Nephron (organoid): ENCODE data around the gene FAM234A.

Experiments used
- H3K27ac Mint-ChIP-seq, 3 experiments: 2 replicates each; pipeline ENCODE4 v1.8.0; 2020; ENCODE audit warnings: mixed read lengths in 3 of 3, mild to moderate bottlenecking in 2 of 3, moderate library complexity in 1 of 3
- H3K27me3 Mint-ChIP-seq: 2 replicates; pipeline ENCODE4 v1.8.0; 2021; ENCODE audit warnings: low read depth, mild to moderate bottlenecking, moderate library complexity, mixed read lengths
- H3K36me3 Mint-ChIP-seq: 2 replicates; pipeline ENCODE4 v1.8.0; 2020; ENCODE audit warnings: low read depth, mixed read lengths
- H3K4me1 Mint-ChIP-seq: 2 replicates; pipeline ENCODE4 v1.8.0; 2020; ENCODE audit warnings: mixed read lengths
- H3K4me3 Mint-ChIP-seq, 3 experiments: 2 replicates each; pipeline ENCODE4 v1.8.0; 2020; ENCODE audit warnings: mild to moderate bottlenecking in 3 of 3, mixed read lengths in 3 of 3, moderate library complexity in 2 of 3
- H3K9me3 Mint-ChIP-seq: 2 replicates; pipeline ENCODE4 v1.8.0; 2020; ENCODE audit warnings: mixed read lengths
- CTCF ChIP-seq, 3 experiments: fragments of 200-600 bp; sonication (generic); IDR thresholded peaks; one replicate each; pipeline ENCODE4 v1.5.0; 2021; ENCODE audit warnings: antibody characterized with exemption in 3 of 3; ENCODE audit not compliant: unreplicated experiment in 3 of 3

The FAM234A gene

GRCh38 chr16:301950-302349 lies 67.3 kb downstream of the FAM234A start:
- Mint-ChIP-seq H3K9me3 (no peaks in the 10 kb centered on the region), H3K36me3 (peaks cover 16% of the 10 kb centered on the region), H3K27me3 (no peaks in the 10 kb centered on the region), H3K27ac (no peak overlapping the region), H3K4me1 (peaks cover 5% of the 10 kb centered on the region), H3K4me3 (no peak overlapping the region)
- no peak for TF ChIP-seq CTCF (IDR thresholded peaks at IDR 0.05; ENCODE audit: unreplicated experiment in 3 of 3)

- Mint-ChIP-seq H3K27ac (no peak overlapping the region), H3K27me3 (no peaks in the 10 kb centered on the region), H3K36me3 (peaks cover 16% of the 10 kb centered on the region), H3K9me3 (no peaks in the 10 kb centered on the region), H3K4me3 (no peak overlapping the region), H3K4me1 (peaks cover 5% of the 10 kb centered on the region)
- no peak for TF ChIP-seq CTCF (IDR thresholded peaks at IDR 0.05; ENCODE audit: unreplicated experiment in 3 of 3)
These were observed 69.3 kb downstream of the FAM234A start for GRCh38 chr16:303760-304505.

- no peak for TF ChIP-seq CTCF (IDR thresholded peaks at IDR 0.05; ENCODE audit: unreplicated experiment in 3 of 3)
These were observed 71.5 kb downstream of the FAM234A start for GRCh38 chr16:305916-306626.

GRCh38 chr16:306911-307370 lies 72.3 kb downstream of the FAM234A start:
- H3K4me1 Mint-ChIP-seq, result peaks cover 5% of the 10 kb centered on the region
- no peak for TF ChIP-seq CTCF (IDR thresholded peaks at IDR 0.05; ENCODE audit: unreplicated experiment in 3 of 3)
- H3K27me3 Mint-ChIP-seq, result no peaks in the 10 kb centered on the region
- H3K27ac Mint-ChIP-seq, result no peak overlapping the region
- peaks cover 17% of the 10 kb centered on the region for H3K36me3 Mint-ChIP-seq
- H3K4me3 Mint-ChIP-seq, result no peak overlapping the region
- H3K9me3 Mint-ChIP-seq, result no peaks in the 10 kb centered on the region

More at GRCh38 chr16:305916-306626, 71.5 kb downstream of the FAM234A start:
- Mint-ChIP-seq H3K4me1 (peaks cover 5% of the 10 kb centered on the region), H3K9me3 (no peaks in the 10 kb centered on the region), H3K27me3 (no peaks in the 10 kb centered on the region), H3K4me3 (no peak overlapping the region), H3K36me3 (peaks cover 16% of the 10 kb centered on the region), H3K27ac (peak overlapping the region in 1 of 3 experiments; percentile 52)

- no peak for TF ChIP-seq CTCF (IDR thresholded peaks at IDR 0.05; ENCODE audit: unreplicated experiment in 3 of 3)
- H3K27me3 Mint-ChIP-seq, result no peaks in the 10 kb centered on the region
- peaks cover 5% of the 10 kb centered on the region for H3K4me1 Mint-ChIP-seq
- H3K36me3 Mint-ChIP-seq, result peaks cover 22% of the 10 kb centered on the region
- H3K4me3 Mint-ChIP-seq, result no peak overlapping the region
- H3K9me3 Mint-ChIP-seq, result no peaks in the 10 kb centered on the region
- H3K27ac Mint-ChIP-seq, result no peak overlapping the region
These were observed 73.2 kb downstream of the FAM234A start for GRCh38 chr16:307691-308312.
